Activated B cell treated with CpG ODN at 0.5 μM for 24 hours (primary cell): ENCODE data around the gene SCAI. TPM values are rescaled to one million over a fixed set of nuclear protein-coding genes. Genes with fewer than 3 reads are reported as not detected.
"Not testable (repeated sequence)": the region's sequence is repeated elsewhere in the genome, so short reads cannot be mapped to it uniquely, and the experiment has no call there.

Source experiments
- ATAC-seq: fragments of 200-7000 bp; cut with Tn5 transposase; one replicate; pipeline ENCODE4 v1.10.0; 2021; ENCODE audit warnings: low read depth, mild to moderate bottlenecking, moderate library complexity
- CTCF ChIA-PET: fragments of 350-600 bp; sonication (Branson Sonifier 250); formaldehyde crosslinking; loops from one replicate; lab custom pipeline; 2021; ENCODE audit warnings: antibody characterized with exemption; lab: Charles Lee
- POLR2A ChIA-PET: fragments of 350-600 bp; sonication (Branson Sonifier 250); formaldehyde crosslinking; loops from one replicate; lab custom pipeline; 2021; ENCODE audit warnings: antibody characterized with exemption; lab: Charles Lee
- DNase-seq: peaks from one replicate; pipeline ENCODE4 v3.0.0; 2022
- H3K27ac Mint-ChIP-seq: one replicate; pipeline ENCODE4 v1.8.0; 2020; ENCODE audit warnings: mixed read lengths
- H3K27me3 Mint-ChIP-seq: one replicate; pipeline ENCODE4 v1.8.0; 2021; ENCODE audit warnings: mixed read lengths
- H3K36me3 Mint-ChIP-seq: one replicate; pipeline ENCODE4 v1.8.0; 2021; ENCODE audit warnings: low read depth, mixed read lengths
- H3K4me1 Mint-ChIP-seq: one replicate; pipeline ENCODE4 v1.8.0; 2021; ENCODE audit warnings: mixed read lengths
- H3K4me3 Mint-ChIP-seq: one replicate; pipeline ENCODE4 v1.8.0; 2020; ENCODE audit warnings: mild to moderate bottlenecking, mixed read lengths
- H3K9me3 Mint-ChIP-seq: one replicate; pipeline ENCODE4 v1.8.0; 2020; ENCODE audit warnings: mixed read lengths
- CTCF ChIP-seq: fragments of 200-600 bp; IDR thresholded peaks from one replicate; pipeline ENCODE4 v1.8.0; 2022; ENCODE audit warnings: antibody characterized with exemption, mild to moderate bottlenecking
- intact Hi-C: fragments of 100-400 bp; cut with micrococcal nuclease; formaldehyde crosslinking; loops from one replicate; pipeline ENCODE4 v1.15.1; 2024
- total RNA-seq: library from RNA; stranded (reverse); gene quantifications from 2 replicates; pipeline ENCODE4 v1.2.3, GENCODE V29; 2022

SCAI gene
- total RNA-seq, 1 donor from 2014 or later, result 11.7 TPM

- intact Hi-C loops, result no loop called here
- TF ChIP-seq CTCF, result no peak
- Mint-ChIP-seq H3K27me3 (no peaks in the 10 kb centered on the region), H3K4me3 (no peak overlapping the region), H3K36me3 (peaks cover 51% of the 10 kb centered on the region), H3K9me3 (no peaks in the 10 kb centered on the region), H3K4me1 (no peaks in the 10 kb centered on the region), H3K27ac (no peak overlapping the region)
- DNase-seq (no peak), ATAC-seq (no peak)
- ChIA-PET POLR2A (no interaction called here), CTCF (interaction anchor here (0.5 kb wide), 1 partner anchor 26 kb away, joined by 3 read pairs; no protein-coding TSS in a partner anchor)
Observed at GRCh38 chr9:125024917-125025316, 118.4 kb downstream of the SCAI start.

- TF ChIP-seq CTCF, result no peak
- ChIA-PET CTCF (no interaction called here), POLR2A (no interaction called here)
- Mint-ChIP-seq H3K27ac (no peak overlapping the region), H3K4me3 (no peak overlapping the region), H3K36me3 (peaks cover 45% of the 10 kb centered on the region), H3K9me3 (no peaks in the 10 kb centered on the region), H3K4me1 (no peaks in the 10 kb centered on the region), H3K27me3 (no peaks in the 10 kb centered on the region)
- intact Hi-C loops, result no loop called here
- ATAC-seq (no peak), DNase-seq (no peak)
Observed at GRCh38 chr9:125021069-125021468, 122.3 kb downstream of the SCAI start.

- DNase-seq, ATAC-seq, H3K9me3 Mint-ChIP-seq, H3K4me3 Mint-ChIP-seq, H3K27me3 Mint-ChIP-seq, H3K27ac Mint-ChIP-seq, CTCF ChIA-PET, intact Hi-C loops, H3K4me1 Mint-ChIP-seq, POLR2A ChIA-PET: not testable (repeated sequence)
- peaks cover 14% of the 10 kb centered on the region for H3K36me3 Mint-ChIP-seq
Observed at GRCh38 chr9:125015655-125016054, 127.7 kb downstream of the SCAI start.

GRCh38 chr9:125012013-125012412, 131.3 kb downstream of the SCAI start:
- POLR2A ChIA-PET, H3K4me3 Mint-ChIP-seq, ATAC-seq, DNase-seq, H3K27ac Mint-ChIP-seq, intact Hi-C loops, H3K27me3 Mint-ChIP-seq, H3K9me3 Mint-ChIP-seq, CTCF ChIA-PET, H3K4me1 Mint-ChIP-seq: not testable (repeated sequence)
- peaks cover 15% of the 10 kb centered on the region for H3K36me3 Mint-ChIP-seq

- POLR2A ChIA-PET, result no interaction called here
- H3K27me3 Mint-ChIP-seq, result no peaks in the 10 kb centered on the region
- DNase-seq, result no peak
- no peak for ATAC-seq
- CTCF ChIA-PET, result no interaction called here
- no peaks in the 10 kb centered on the region for H3K9me3 Mint-ChIP-seq
- intact Hi-C loops, result no loop called here
- H3K4me3 Mint-ChIP-seq, result no peak overlapping the region
- TF ChIP-seq CTCF, result no peak
- no peaks in the 10 kb centered on the region for H3K4me1 Mint-ChIP-seq
- no peak overlapping the region for H3K27ac Mint-ChIP-seq
- peaks cover 13% of the 10 kb centered on the region for H3K36me3 Mint-ChIP-seq
Observed at GRCh38 chr9:125008599-125008998, 134.7 kb downstream of the SCAI start.

GRCh38 chr9:125003332-125003731, 140.0 kb downstream of the SCAI start:
- Mint-ChIP-seq H3K4me3 (no peak overlapping the region), H3K27me3 (no peaks in the 10 kb centered on the region), H3K36me3 (peaks cover 24% of the 10 kb centered on the region), H3K9me3 (no peaks in the 10 kb centered on the region), H3K27ac (no peak overlapping the region), H3K4me1 (no peaks in the 10 kb centered on the region)
- TF ChIP-seq CTCF, result no peak
- ATAC-seq, result no peak
- no peak for DNase-seq
- intact Hi-C loops, result no loop called here
- ChIA-PET POLR2A (interaction anchor here (0.5 kb wide), 1 partner anchor 64 kb away, joined by 5 read pairs; no protein-coding TSS in a partner anchor), CTCF (no interaction called here)
